HG03064 (cell line): ENCODE measurements around the gene NF1.
"Not testable (repeated sequence)": the region's sequence is repeated elsewhere in the genome, so short reads cannot be mapped to it uniquely, and the experiment has no call there.

Experiments used
- ATAC-seq: cut with Tn5 transposase; IDR thresholded peaks from one replicate; pipeline ENCODE4 v1.9.1; 2021; ENCODE audit warnings: low read depth; ENCODE audit not compliant: unreplicated experiment

NF1 gene

DNA sequence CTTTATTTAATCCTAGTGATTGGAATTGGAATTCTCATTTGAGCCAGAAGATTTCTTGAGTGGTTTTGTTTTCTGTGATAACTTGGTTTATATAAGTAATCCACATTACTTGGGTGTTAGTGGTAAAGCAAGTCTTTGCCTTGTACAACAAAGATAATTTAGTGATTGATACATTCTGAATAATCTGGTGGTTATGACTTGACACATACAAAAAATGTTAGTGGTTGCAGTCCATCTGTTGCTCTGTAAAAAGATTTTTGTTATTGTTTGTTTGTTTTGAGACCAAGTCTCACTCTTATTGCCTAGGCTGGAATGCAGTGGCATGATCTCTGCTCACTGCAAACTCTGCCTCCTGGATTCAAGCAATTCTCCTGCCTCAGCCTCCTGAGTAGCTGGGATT lies 189.1 kb downstream of the NF1 start:
- no peak for ATAC-seq

DNA sequence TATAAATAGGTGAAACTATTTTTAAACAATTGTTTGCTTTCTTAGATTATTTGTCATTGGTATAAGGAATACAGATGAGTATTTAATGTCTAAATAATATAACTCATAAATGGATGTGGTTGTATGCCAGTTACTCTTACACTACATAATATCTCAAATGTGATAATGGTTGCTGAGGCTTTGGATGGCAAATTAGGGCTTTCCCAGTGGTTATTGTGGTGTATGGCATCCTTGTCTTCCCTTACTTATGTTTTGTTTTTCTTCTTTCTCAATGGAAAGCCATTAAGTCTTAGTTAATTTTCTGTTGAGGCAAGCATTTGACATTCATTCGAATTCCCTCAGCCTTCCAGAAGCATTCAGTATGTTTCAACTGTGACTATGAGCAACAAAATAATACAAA lies 191.8 kb downstream of the NF1 start:
- no peak for ATAC-seq

DNA sequence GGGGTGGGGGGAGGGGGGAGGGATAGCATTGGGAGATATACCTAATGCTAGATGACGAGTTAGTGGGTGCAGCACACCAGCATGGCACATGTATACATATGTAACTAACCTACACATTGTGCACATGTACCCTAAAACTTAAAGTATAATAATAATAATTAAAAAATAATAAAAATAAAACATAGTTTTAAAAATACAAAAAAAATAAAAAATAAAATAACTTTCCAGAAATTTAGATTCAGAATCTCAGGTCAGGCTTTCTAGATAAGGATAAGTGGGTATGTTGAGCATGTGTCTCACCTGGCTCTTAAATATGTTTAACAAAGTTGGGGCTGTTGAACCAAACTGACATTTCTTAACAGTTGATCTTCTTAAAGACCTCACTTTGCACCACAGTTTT lies 193.2 kb downstream of the NF1 start:
- ATAC-seq, result not testable (repeated sequence)

DNA sequence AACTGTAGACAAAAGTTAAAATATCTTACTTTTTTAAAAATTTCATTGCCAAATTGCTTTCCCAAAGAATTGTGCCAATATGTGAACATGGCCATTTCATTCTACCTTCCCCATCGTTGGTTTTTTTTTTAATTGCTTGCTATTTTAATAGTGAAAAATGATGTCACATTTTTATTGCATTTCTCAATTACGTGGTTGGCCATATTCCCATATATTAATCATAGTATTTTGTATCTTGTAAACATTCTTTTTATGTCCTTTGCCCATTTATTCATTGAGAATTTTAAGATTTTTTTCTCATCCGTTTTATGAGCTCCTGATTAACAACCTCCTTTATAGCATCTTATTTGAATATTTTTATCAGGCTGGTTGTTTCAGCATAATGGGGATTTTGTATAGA lies 195.0 kb downstream of the NF1 start:
- no peak for ATAC-seq

DNA sequence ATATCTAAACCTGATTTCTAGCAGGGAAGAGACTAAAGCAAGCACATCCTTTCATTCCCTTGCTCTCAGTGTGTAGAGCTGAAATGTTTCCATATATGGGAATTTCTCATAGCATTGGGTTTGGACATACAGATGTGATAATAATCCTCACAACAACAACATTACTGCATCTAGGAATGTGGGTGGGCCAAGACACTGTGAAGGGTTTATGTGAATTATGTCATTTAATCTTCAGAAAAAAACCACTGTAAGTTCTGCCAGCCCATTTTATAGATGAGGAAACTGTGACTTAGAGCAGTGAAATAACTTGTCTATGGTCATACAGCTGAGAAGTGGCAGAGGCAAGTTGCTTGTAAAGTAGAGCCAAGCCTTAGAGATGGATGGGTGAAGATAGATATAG lies 197.0 kb downstream of the NF1 start:
- no peak for ATAC-seq

DNA sequence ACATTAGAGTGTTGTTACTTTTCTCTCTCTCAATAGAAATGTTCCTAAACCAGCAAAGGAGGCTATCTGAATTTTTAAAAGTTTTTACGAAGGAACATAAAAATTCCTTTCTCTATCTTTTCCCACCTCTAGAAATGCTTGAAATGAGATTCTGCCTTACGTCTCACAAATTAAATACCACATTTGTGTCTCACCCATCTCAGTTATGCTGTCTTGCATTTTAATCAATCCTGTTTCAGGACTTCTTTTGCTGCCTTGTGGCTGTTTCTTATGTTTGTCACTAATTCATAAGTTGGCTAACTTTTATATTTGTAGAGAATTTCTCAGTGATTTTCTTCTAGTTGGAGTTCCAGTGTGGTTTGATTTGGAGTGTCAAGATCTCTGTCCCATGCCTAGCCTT lies 198.8 kb downstream of the NF1 start:
- no peak for ATAC-seq

DNA sequence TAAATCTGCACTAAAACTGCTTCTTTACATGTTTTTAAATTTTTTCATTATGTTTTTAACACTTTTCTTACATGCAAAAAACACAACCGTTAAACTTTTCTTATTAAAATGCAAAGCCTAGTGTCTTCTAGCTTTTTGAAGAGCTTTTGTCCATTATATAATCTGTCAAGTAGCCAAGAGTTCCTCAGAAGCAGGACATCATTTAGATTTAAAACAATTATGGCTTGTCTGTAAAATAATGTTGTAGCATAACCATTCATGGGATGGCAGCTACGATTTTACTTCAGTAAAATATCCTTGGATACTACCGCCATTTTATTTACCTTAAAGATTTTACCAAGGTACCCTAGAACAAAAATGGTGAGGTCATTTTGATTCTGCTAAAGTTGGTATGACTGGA lies 199.5 kb downstream of the NF1 start:
- ATAC-seq, result no peak

DNA sequence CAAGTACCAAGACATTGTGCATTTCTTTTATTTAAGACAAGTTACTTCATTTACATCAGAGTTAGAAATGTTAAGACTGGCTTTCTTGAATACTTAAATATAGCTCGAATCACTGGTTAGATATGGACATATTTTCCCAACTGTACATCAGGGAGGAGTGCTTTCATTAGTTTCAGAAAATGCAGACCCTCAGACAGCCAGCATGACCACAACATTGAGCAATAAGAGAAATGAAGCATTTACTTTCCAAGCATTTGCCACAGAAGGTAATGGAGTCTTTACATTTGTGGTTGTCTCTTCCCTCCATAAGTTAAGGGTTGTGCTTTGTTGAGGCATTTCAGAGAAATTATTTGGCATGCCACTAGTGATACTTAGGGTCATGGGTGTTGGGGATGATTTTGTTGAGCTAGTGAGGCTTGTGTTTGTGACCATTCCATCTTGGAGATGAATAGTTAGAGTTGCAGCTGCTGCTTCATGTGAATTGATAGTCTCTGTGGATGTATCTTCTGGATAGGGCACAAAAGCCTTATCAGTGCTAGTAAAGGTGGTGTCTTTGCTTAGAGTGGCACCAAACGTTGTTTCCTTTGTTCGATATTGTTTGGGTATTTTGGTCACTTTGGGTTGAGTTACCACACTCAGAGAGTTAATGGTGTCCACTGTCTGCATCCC lies 200.2 kb downstream of the NF1 start:
- no peak for ATAC-seq

DNA sequence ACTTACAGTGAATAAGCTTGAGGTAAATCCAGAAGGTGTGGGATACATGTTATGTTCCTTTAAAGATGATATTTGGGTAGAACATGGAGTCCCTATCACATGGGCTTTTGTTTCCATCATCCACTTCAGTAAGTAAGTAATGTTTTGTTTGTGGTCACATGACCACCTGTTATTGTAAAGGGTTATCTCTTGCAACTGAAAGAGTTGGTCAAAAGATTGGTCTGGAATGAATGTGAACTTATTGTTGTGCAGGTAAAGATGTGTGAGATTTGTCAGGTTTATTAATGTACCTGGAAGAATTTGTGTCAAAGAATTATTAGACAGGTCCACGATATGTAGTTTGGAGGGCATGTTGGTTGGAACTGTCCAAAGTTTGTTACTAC lies 200.7 kb downstream of the NF1 start:
- ATAC-seq, result no peak

DNA sequence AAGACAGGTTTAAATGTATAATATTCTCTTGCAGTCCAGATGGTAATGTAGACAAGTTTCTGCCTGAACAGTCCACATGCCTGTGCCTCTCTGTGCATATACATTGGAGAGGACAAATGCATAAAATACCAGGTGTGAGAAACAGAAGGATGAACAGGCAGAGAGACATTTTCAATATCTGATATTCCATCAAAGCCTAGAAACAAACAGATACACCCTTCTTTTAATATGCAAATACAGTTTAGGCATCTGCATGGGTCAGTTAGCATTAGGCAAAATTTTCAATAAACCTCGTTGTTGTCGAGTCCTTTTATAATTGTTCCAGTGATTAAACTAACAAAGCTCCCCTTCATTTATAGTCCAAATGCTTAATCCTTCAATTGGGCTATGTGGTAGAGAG lies 201.4 kb downstream of the NF1 start:
- no peak for ATAC-seq

DNA sequence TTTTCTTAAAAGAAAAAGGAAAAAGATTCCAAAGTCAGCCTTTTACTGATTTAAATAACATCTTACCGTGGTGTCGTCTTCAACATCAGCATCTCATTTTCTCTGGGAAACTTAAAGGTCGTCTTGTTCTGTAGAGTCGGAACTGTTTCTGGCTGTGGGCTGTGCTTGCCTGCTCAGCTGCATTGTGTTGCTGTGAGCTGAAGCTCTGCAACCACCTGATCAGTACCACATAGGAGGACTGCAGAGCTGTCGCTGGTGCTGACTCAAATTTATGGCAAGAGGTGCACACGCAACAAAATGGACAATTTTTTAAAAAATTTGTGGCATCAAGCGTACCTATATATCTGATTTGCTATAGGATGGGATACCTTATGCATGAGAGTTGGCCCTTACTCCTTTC lies 202.3 kb downstream of the NF1 start, which contains the start of gene OMG:
Gene OMG, minus strand, starts transcription at position 150 of the 400 bp plus-strand sequence. CDS start 908 bp downstream, outside the sequence.
- no peak for ATAC-seq

DNA sequence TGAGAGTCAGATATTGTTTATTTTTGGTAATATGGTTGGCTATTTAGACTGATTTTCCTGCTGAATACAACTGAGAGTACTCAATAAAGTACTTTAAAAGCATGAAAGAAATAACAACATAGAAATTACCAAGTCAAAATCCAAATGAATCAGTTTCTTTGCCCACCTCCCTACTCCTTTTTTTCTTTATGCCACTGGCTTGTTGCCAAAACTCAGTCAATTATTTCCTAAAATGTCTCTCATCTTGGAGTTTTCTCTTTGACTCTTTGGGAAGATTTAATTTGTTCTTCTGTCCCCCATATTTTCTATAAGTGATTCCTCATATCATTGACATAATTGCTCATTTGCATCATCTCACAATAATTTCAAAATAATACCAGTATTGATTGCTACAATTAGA lies 204.8 kb downstream of the NF1 start:
- ATAC-seq, result no peak

DNA sequence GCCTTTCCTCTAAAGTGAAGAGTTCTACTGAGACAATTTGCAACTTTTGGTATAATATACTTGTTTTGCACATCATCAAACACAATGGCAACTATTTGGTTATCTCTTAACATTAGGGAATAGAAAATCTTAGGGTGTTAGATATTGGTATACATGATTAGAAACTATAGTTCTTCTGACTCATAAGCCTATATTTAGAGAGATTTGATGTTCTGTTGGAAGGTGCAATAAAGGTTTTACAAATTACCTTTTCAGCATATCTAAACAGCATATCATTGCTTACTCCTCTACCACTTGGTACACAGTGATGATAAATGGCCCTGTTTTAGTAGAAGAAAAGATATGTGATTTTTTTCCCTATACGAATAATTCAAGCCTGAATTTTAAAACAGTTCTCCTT lies 212.9 kb downstream of the NF1 start:
- no peak for ATAC-seq

DNA sequence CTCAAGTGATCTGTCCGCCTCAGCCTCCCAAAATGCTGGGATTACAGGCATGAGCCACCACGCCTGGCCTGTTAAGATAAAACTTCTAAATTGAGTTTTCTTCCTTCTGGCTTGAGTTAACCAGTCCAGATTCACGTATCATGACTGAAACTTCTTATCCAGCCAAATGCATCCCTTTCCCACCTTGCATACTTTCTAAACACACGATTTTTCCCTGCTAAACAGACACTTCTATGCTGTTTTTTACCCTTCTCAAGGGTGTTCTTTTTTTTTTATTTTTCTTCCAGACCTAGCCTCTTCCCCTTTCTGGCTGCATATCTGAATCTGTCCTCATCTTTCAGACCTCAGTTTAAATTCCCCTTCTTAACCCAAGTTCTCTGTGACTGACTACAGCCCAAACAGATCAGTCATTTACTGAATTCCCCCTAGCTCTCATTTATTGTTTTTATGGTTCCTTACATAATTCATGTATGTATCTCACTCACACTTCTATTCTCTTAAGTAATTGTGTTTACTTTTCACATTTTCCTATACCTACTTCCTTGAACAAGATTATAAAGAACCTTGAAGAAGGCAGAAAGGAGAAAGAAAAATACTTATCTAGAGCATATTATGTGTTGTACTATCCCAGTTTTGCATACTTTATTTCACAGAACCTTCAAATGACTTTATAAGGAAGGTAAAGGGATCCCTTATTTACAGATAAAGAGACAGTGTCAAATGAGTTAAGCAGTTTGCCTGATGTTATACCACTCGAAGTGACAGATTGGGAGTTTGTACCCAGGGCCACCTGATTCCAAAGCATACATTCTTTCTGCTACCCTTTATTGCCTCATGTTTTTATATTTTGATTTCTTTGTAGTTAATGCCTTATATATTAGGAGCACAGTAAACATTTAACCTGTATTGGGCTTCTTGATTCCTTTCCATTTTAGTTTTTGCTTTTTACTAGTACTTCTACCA lies 213.9 kb downstream of the NF1 start:
- ATAC-seq, result no peak

DNA sequence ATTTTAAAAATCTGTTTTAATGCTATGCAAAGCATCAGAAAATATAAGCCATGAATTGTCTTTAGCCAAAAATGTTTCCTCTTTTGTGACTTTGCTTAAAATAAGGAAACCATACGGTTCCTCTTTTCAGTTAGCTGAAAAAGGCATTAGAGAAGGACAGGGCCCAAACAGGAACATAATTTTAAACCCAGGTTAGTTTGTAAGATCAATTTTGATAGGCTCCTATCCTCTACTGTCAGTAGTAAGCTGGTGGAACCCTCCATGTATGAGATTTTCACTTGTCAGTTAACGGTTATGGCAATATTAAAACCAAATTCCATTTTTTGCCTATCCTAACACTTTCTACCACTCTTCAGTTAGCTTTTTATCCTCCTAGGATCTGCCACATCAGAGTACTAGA lies 214.8 kb downstream of the NF1 start:
- ATAC-seq, result no peak

DNA sequence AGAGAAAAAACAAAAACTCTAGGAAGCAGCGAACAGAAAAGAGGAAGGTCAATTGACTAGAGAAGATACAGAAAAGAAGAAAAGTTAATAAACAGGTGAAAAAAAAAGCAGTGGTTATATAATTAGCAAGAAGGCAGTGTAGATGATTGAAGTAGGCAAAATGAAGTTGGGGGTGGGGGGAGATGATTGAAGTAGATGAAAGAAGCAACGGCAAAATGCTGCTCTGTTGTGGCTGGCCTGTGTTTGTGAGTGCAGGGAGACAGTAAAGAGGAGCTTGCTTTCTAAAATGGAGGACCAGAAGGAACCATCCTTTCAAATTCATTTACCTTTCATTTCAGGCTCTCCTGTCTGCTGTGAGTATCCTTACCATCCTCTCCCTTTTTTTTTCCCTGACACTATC lies 215.5 kb downstream of the NF1 start:
- no peak for ATAC-seq

DNA sequence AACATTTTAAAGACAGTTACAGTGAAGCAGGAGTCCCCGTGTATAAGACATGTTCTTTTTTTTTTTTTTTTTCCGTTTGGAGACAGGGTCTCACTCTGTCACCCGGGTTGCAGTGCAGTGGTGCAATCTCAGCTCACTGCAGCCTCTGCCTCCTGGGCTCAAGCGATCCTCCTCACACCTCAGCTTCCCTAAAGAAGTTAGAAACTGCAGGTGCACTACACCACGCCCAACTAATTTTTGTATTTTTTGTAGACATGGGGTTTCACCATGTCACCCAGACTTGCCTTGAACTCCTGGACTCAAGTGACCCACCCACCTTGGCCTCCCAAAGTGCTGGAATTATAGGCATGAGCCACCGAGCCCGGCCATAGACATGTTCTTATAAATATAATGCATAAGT lies 216.1 kb downstream of the NF1 start:
- ATAC-seq, result no peak

DNA sequence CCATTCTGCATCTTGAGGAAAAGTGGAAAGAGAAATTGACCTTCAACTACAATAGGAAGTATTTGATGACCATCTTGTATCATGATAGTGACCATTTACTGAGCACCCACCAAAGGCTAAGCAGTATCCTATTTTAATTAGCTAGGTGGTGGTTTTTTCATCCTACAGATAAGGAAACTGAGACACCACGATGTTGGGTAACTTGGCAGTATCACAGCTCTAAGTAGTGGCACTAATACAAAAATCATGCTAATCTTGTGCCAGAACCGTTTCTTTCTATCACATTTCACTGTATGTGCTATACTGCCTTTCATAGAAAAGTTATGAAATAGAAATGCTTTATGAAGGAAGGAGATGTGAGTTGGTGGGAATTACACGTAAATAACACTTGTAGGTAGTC lies 216.7 kb downstream of the NF1 start:
- no peak for ATAC-seq

DNA sequence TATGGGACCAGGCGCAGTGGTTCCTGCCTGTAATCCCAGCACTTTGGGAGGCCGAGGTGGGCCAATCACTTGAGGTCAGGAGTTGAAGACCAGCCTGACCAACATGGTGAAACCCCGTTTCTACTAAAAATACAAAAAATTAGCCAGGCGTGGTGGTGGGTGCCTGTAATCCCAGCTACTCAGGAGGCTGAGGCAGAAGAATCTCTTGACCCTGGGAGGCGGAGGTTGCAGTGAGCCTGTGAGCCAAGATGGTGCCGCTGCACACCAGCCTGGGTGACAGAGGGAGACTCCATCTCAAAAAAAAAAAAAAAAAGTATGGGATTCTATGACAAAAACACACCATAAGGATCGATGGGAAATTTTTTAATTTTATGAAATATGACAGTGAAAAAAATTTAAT lies 217.4 kb downstream of the NF1 start:
- ATAC-seq, result not testable (repeated sequence)

DNA sequence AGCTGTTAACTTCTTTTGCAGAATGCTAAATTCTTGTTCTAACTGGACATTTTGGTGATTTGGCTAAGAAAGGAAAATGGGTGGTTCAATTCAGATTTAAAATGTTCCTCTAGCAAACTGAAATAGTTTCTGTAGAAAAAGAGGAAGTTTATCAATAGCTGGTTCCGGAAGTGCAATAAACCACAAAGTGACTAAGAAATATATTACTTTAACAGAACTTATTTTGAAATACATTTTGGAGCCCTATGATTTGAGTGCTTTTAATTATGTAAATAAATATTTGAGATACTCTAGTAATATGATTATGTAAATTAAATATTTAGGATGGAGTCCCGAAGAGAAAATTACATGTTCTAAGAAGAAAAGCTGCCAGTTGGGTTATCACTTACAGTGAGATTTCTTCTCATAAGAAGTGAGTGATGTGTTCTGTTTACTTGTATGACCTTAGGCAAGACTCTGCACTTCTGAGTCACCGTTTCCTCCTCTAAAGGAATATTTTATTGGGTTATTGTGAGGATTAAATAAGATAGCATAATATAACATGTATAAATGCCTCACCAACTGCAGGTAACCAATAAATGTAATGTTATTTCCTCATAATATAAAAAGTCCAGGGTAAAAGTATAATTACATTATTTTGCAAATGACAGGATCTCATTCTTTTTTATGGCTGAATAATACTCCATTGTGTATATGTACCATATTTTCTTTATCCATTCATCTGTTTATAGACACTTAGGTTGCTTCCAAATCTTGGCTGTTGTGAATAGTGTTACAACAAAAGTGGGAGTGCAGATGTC lies 219.4 kb downstream of the NF1 start, which contains the start of gene EVI2B:
Gene EVI2B, minus strand, starts transcription at position 73 of the 800 bp plus-strand sequence. CDS start 8,445 bp downstream, outside the sequence.
- no peak for ATAC-seq

DNA sequence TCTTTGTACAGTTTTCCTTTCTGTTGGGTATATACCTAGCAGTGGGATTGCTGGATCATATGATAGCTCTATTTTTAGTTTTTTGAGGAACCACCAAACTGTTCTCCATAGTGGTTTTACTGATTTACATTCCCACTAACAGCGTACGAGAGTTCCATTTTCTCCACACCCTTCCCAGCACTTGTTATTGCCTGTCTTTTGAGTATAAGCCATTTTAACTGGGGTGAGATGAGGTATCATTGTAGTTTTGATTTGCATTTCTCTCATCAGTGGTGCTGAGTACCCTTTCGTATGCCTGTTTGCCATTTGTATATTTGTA lies 220.0 kb downstream of the NF1 start:
- ATAC-seq, result no peak
